Activated T-helper 17 cell treated with anti-CD3 and anti-CD28 coated beads, Interleukin-2, amount 50 U/mL, for 72 hours (primary cell): ENCODE results near the gene SOX8. TPM values are rescaled to one million over a fixed set of nuclear protein-coding genes. Genes with fewer than 3 reads are reported as not detected.
A peak's percentile ranks its signal among the peaks of the same experiment; 100 is the strongest.
"Not testable (repeated sequence)": the region's sequence is repeated elsewhere in the genome, so short reads cannot be mapped to it uniquely, and the experiment has no call there.

Source experiments
- ATAC-seq: fragments of 150-1000 bp; cut with Tn5 transposase; replicated peaks from 2 replicates; pipeline ENCODE4 v1.10.0; 2021; ENCODE audit warnings: mild to moderate bottlenecking, moderate library complexity
- H3K27ac Mint-ChIP-seq: one replicate; pipeline ENCODE4 v1.8.0; 2022; ENCODE audit warnings: mixed read lengths
- H3K27me3 Mint-ChIP-seq: one replicate; pipeline ENCODE4 v1.8.0; 2022; ENCODE audit warnings: mixed read lengths
- H3K36me3 Mint-ChIP-seq: one replicate; pipeline ENCODE4 v1.8.0; 2022; ENCODE audit warnings: low read depth, mild to moderate bottlenecking, mixed read lengths
- H3K4me1 Mint-ChIP-seq: one replicate; pipeline ENCODE4 v1.8.0; 2022; ENCODE audit warnings: mixed read lengths
- H3K4me3 Mint-ChIP-seq: one replicate; pipeline ENCODE4 v1.8.0; 2022; ENCODE audit warnings: mild to moderate bottlenecking, mixed read lengths
- H3K9me3 Mint-ChIP-seq: one replicate; pipeline ENCODE4 v1.8.0; 2022; ENCODE audit warnings: mixed read lengths
- total RNA-seq, 2 donors: library from RNA; stranded (reverse); gene quantifications; one replicate each; pipeline ENCODE4 v1.2.3, GENCODE V29; 2022

SOX8 gene
- total RNA-seq, 2 donors from 2014 or later, result 0.35 to 3.8 TPM

DNA sequence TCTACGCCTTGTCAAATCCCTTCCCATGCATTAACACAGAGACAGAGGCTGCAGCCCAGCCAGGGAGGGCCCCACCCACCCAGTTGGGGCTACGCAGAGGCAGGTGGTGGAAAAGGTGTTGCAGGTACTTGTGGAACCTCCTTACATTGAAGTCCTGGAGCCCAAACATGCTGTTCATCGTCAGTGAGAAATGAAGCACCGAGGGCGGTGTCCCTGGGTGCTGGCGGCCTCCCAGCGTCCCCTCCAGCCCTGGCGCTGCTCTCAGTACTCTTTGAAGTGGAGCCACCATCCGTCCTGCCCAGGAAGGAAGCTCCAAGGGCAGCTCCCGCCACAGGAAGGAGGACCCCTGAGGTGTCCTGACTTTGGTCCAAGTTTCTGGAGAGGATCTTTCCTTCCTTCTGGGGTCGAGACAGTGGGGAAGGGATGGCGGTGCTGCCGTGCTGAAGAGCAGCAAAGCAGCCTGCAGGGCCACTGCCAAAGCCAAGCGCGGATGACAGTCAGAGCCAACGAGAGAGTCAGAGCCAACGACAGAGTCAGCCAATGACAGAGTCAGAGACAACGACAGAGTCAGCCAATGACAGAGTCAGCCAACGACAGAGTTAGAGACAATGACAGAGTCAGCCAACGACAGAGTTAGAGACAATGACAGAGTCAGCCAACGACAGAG is 34.2 kb upstream of the SOX8 start:
- H3K4me3 Mint-ChIP-seq, result no peak overlapping the region
- peaks cover 1% of the 10 kb centered on the region for H3K4me1 Mint-ChIP-seq
- H3K36me3 Mint-ChIP-seq, result peaks cover 40% of the 10 kb centered on the region
- no peak overlapping the region for H3K27ac Mint-ChIP-seq
- peaks cover 5% of the 10 kb centered on the region for H3K9me3 Mint-ChIP-seq
- ATAC-seq, result no peak
- no peaks in the 10 kb centered on the region for H3K27me3 Mint-ChIP-seq

GRCh38 chr16:947922-948303 is 33.7 kb upstream of the SOX8 start:
- H3K4me3 Mint-ChIP-seq, H3K27me3 Mint-ChIP-seq, H3K4me1 Mint-ChIP-seq, H3K9me3 Mint-ChIP-seq, H3K27ac Mint-ChIP-seq, ATAC-seq: not testable (repeated sequence)
- peaks cover 38% of the 10 kb centered on the region for H3K36me3 Mint-ChIP-seq

DNA sequence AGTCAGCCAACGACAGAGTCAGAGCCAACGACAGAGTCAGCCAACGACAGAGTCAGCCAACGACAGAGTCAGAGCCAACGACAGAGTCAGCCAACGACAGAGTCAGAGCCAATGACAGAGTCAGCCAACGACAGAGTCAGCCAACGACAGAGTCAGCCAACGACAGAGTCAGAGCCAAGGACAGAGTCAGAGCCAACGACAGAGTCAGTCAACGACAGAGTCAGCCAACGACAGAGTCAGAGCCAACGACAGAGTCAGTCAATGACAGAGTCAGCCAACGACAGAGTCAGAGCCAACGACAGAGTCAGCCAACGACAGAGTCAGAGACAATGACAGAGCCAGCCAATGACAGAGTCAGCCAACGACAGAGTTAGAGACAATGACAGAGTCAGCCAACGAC is 32.8 kb upstream of the SOX8 start:
- H3K9me3 Mint-ChIP-seq, ATAC-seq, H3K27ac Mint-ChIP-seq, H3K27me3 Mint-ChIP-seq, H3K4me1 Mint-ChIP-seq, H3K4me3 Mint-ChIP-seq: not testable (repeated sequence)
- peaks cover 33% of the 10 kb centered on the region for H3K36me3 Mint-ChIP-seq

GRCh38 chr16:950733-951573 is 30.6 kb upstream of the SOX8 start:
- H3K27me3 Mint-ChIP-seq, ATAC-seq, H3K4me3 Mint-ChIP-seq, H3K27ac Mint-ChIP-seq, H3K9me3 Mint-ChIP-seq: not testable (repeated sequence)
- Mint-ChIP-seq H3K36me3 (peaks cover 22% of the 10 kb centered on the region), H3K4me1 (peaks cover 10% of the 10 kb centered on the region)

- no peak for ATAC-seq
- H3K4me1 Mint-ChIP-seq, result peaks cover 10% of the 10 kb centered on the region
- no peaks in the 10 kb centered on the region for H3K9me3 Mint-ChIP-seq
- no peak overlapping the region for H3K27ac Mint-ChIP-seq
- no peaks in the 10 kb centered on the region for H3K27me3 Mint-ChIP-seq
- H3K36me3 Mint-ChIP-seq, result peaks cover 19% of the 10 kb centered on the region
- no peak overlapping the region for H3K4me3 Mint-ChIP-seq
Observed at GRCh38 chr16:951660-952301, 29.8 kb upstream of the SOX8 start.

DNA sequence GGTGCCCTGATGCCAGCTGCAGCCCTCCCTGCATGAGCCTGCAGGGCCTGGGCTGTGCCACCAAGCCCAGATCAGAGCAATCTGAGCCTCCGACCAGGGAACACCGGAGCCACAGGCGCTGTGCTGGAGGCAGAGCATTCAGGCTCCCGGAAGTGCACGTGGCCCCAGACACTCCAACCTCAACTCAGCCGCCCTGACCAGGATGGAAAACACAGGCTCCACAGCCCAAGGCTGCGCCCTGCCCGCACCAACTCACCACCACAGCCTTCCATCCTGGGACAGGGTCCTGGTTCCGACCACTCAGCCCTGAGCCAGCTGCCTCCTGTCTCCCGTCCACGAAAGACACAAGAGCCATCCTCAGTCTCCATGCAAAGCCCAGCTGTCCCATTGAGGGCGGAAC is 29.2 kb upstream of the SOX8 start:
- peaks cover 10% of the 10 kb centered on the region for H3K4me1 Mint-ChIP-seq
- no peaks in the 10 kb centered on the region for H3K27me3 Mint-ChIP-seq
- no peak overlapping the region for H3K27ac Mint-ChIP-seq
- H3K36me3 Mint-ChIP-seq, result peaks cover 19% of the 10 kb centered on the region
- H3K9me3 Mint-ChIP-seq, result no peaks in the 10 kb centered on the region
- ATAC-seq, result no peak
- no peak overlapping the region for H3K4me3 Mint-ChIP-seq

DNA sequence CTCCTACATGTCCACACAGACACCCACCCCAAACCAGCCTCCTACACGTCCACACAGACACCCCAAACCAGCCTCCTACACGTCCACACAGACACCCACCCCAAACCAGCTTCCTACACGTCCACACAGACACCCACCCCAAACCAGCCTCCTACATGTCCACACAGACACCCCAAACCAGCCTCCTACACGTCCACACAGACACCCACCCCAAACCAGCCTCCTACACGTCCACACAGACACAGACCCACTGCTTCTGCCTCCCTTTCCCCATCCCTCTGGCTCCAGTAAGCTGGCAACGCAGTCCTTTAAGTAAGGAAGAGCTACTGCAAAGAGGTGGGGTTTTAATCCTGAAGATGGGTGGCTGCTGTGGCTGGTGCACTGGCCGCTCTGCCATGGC is 27.8 kb upstream of the SOX8 start:
- not testable (repeated sequence) for H3K4me3 Mint-ChIP-seq, H3K9me3 Mint-ChIP-seq, H3K27ac Mint-ChIP-seq, ATAC-seq, H3K27me3 Mint-ChIP-seq
- Mint-ChIP-seq H3K4me1 (peaks cover 10% of the 10 kb centered on the region), H3K36me3 (peaks cover 19% of the 10 kb centered on the region)

DNA sequence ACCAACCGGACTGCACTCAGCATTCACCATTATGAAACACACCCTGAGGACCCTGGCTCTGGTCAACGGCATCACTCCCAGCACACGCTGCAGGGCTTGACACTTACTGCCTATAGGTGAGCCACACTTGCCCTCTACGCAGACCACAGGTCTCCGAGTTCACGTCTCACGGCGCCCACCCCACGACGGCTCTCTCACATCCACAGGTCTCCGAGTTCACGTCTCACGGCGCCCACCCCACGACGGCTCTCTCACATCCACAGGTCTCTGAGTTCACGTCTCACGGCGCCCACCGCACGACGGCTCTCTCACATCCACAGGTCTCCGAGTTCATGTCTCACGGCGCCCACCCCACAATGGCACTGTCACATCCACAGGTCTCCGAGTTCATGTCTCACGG is 25.8 kb upstream of the SOX8 start:
- H3K9me3 Mint-ChIP-seq, H3K4me3 Mint-ChIP-seq, H3K27ac Mint-ChIP-seq, ATAC-seq, H3K27me3 Mint-ChIP-seq: not testable (repeated sequence)
- Mint-ChIP-seq H3K36me3 (peaks cover 19% of the 10 kb centered on the region), H3K4me1 (peaks cover 10% of the 10 kb centered on the region)

GRCh38 chr16:959232-960040 is 22.1 kb upstream of the SOX8 start:
- Mint-ChIP-seq H3K4me1 (peaks cover 8% of the 10 kb centered on the region), H3K9me3 (no peaks in the 10 kb centered on the region), H3K36me3 (peaks cover 3% of the 10 kb centered on the region), H3K27ac (no peak overlapping the region), H3K4me3 (no peak overlapping the region), H3K27me3 (no peaks in the 10 kb centered on the region)
- no peak for ATAC-seq

DNA sequence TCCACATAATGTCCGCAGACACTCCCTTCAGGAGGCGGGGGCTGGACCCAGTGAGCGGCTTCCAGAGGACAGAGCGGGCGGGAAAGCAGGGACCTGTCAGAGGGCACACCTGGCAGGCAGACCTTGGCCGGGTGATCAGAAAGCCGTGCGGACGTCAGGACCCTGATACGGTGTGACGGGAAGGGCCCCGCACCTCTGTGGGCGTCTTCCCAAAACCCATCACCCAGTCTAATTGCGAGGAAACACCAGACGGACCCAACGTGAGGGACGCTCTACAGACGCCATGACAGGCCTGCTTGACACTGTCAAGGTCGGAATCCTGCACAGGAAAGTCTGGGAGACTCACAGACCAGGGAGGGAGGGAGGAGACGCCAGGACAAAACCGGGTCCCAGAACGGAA is 19.2 kb upstream of the SOX8 start:
- ATAC-seq, result no peak
- Mint-ChIP-seq H3K27ac (no peak overlapping the region), H3K4me1 (peaks cover 27% of the 10 kb centered on the region), H3K27me3 (no peaks in the 10 kb centered on the region), H3K4me3 (no peak overlapping the region), H3K36me3 (peaks cover 23% of the 10 kb centered on the region), H3K9me3 (peaks cover 10% of the 10 kb centered on the region)

- Mint-ChIP-seq H3K36me3 (peaks cover 23% of the 10 kb centered on the region), H3K27ac (peak overlapping the region; percentile 99)
- ATAC-seq, result peak; percentile 19
Observed at GRCh38 chr16:962901-963814, 18.4 kb upstream of the SOX8 start.

GRCh38 chr16:963913-964312 is 17.7 kb upstream of the SOX8 start:
- peaks cover 30% of the 10 kb centered on the region for H3K4me1 Mint-ChIP-seq
- no peaks in the 10 kb centered on the region for H3K27me3 Mint-ChIP-seq
- peak overlapping the region; percentile 90 for H3K4me3 Mint-ChIP-seq
- H3K9me3 Mint-ChIP-seq, result peaks cover 10% of the 10 kb centered on the region
- H3K27ac Mint-ChIP-seq, result peak overlapping the region; percentile 99
- H3K36me3 Mint-ChIP-seq, result peaks cover 23% of the 10 kb centered on the region
- peak; percentile 58 for ATAC-seq

More at GRCh38 chr16:962901-963814, 18.4 kb upstream of the SOX8 start:
- Mint-ChIP-seq H3K9me3 (peaks cover 10% of the 10 kb centered on the region), H3K4me3 (peak overlapping the region; percentile 90), H3K27me3 (no peaks in the 10 kb centered on the region), H3K4me1 (peaks cover 27% of the 10 kb centered on the region)

GRCh38 chr16:964356-965035 is 17.1 kb upstream of the SOX8 start:
- H3K27ac Mint-ChIP-seq, result peak overlapping the region; percentile 99
- ATAC-seq, result peak; percentile 94
- peaks cover 30% of the 10 kb centered on the region for H3K4me1 Mint-ChIP-seq
- peaks cover 10% of the 10 kb centered on the region for H3K9me3 Mint-ChIP-seq
- H3K4me3 Mint-ChIP-seq, result peak overlapping the region; percentile 90
- no peaks in the 10 kb centered on the region for H3K27me3 Mint-ChIP-seq
- H3K36me3 Mint-ChIP-seq, result peaks cover 23% of the 10 kb centered on the region
